Fibroblast of lung (primary cell): Measurements from ENCODE around the gene SLC66A1. TPM values are rescaled to one million over a fixed set of nuclear protein-coding genes. Genes with fewer than 3 reads are reported as not detected.

ENCODE experiments used
- DNase-seq, 2 donors: peaks; one replicate each; pipeline versions ENCODE4 v3.0.0 to v3.0.0-alpha.2; 2010; ENCODE audit warnings: low read depth in 2 of 2
- H2AFZ ChIP-seq: 2 replicates; pipeline ENCODE4 v1.5.1; 2012; ENCODE audit warnings: low read length, control low read depth, inconsistent platforms
- H3K27ac ChIP-seq: 2 replicates; pipeline ENCODE4 v1.5.1; 2011; ENCODE audit warnings: low read length, control low read depth; ENCODE audit not compliant: insufficient read depth
- H3K27me3 ChIP-seq: 2 replicates; pipeline ENCODE4 v1.5.1; 2011; ENCODE audit warnings: mild to moderate bottlenecking, low read length; ENCODE audit not compliant: control insufficient read depth, insufficient read depth
- H3K36me3 ChIP-seq: 2 replicates; pipeline ENCODE4 v1.5.1; 2011; ENCODE audit warnings: low read length; ENCODE audit not compliant: control insufficient read depth, insufficient read depth
- H3K4me1 ChIP-seq: 2 replicates; pipeline ENCODE4 v1.5.1; 2011; ENCODE audit warnings: low read length; ENCODE audit not compliant: control insufficient read depth, insufficient read depth; ENCODE audit errors: extremely low read depth
- H3K4me2 ChIP-seq: 2 replicates; pipeline ENCODE4 v1.5.1; 2011; ENCODE audit warnings: low read length, control low read depth; ENCODE audit not compliant: insufficient read depth; ENCODE audit errors: extremely low read depth
- H3K4me3 ChIP-seq, 4 experiments: fragments of 200-600 bp in 1 of 4; sonication (generic) in 1 of 4; replicated peaks in 1 of 4; 2 replicates each; pipeline ENCODE4 v1.5.1; 2011 to 2016; ENCODE audit warnings: low read length in 4 of 4, low read depth in 3 of 4, mild to moderate bottlenecking in 3 of 4, control low read depth in 2 of 4, inconsistent platforms in 1 of 4, mixed read lengths in 1 of 4; ENCODE audit not compliant: insufficient read depth in 1 of 4; ENCODE audit errors: control extremely low read depth in 1 of 4
- H3K79me2 ChIP-seq: 2 replicates; pipeline ENCODE4 v1.5.1; 2012; ENCODE audit warnings: mild to moderate bottlenecking, low read length, inconsistent platforms; ENCODE audit not compliant: control insufficient read depth, insufficient read depth
- H3K9ac ChIP-seq: 2 replicates; pipeline ENCODE4 v1.5.1; 2011; ENCODE audit warnings: mild to moderate bottlenecking, low read length, control low read depth; ENCODE audit not compliant: insufficient read depth
- H3K9me3 ChIP-seq: 2 replicates; pipeline ENCODE4 v1.5.1; 2012; ENCODE audit warnings: low read depth, low read length; ENCODE audit not compliant: control insufficient read depth, insufficient read depth
- H4K20me1 ChIP-seq: 2 replicates; pipeline ENCODE4 v1.5.1; 2011; ENCODE audit warnings: low read length; ENCODE audit not compliant: control insufficient read depth, insufficient read depth; ENCODE audit errors: extremely low read depth
- EZH2 ChIP-seq: IDR thresholded peaks from 2 replicates; pipeline ENCODE4 v1.5.1; 2012; ENCODE audit warnings: low read length, control low read depth, mild to moderate bottlenecking; ENCODE audit errors: missing control alignments
- polyA plus RNA-seq, 2 donors: library from polyadenylated mRNA; depleted of rRNA in 1 of 2; stranded (reverse) in 1 of 2; unstranded in 1 of 2; fragments of >200 nt; gene quantifications; 2 replicates each; pipeline ENCODE4 v1.2.1, GENCODE V29; 2011 to 2012; ENCODE audit warnings: missing spikeins in 1 of 2
- total RNA-seq: library from RNA; depleted of rRNA; stranded (reverse); fragments of >200 nt; gene quantifications from 2 replicates; pipeline ENCODE4 v1.2.1, GENCODE V29; 2014
- TF ChIP-seq, protein P1 (sequence below), 2 donors: IDR thresholded peaks in 1 of 2; conservative IDR thresholded peaks in 1 of 2; 1 replicate in 1 of 2; 2 replicates in 1 of 2; pipeline ENCODE4 v1.5.1; 2011 to 2012; ENCODE audit warnings: low read length in 2 of 2, control low read depth in 1 of 2, inconsistent platforms in 1 of 2, low read depth in 1 of 2, mild to moderate bottlenecking in 1 of 2

SLC66A1 gene
- total and polyA plus RNA-seq, 2 donors (not counting 1 experiment from before 2014, with no cell fraction given): 7.1 to 18.3 TPM

DNA sequence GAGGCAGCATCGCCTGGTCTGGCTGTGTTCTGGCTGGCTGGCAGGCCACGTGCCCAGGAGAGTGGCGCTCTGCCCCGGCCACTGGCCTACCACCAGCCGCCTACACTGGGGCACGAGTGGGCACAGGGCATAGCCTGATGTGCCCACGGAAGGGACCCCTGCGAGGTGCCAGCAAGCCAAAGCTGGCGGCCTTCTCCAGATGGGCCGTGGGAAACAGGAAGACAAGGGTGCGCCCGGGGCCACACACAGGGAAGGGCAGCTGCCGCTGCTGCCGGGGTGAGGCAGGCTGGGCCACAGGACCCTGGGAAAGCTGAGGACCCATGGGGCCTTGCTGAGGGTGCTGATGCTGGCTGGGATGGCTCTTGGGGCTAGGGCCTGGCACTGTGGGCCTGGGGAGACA lies 40.7 kb downstream of the SLC66A1 start:
- Histone ChIP-seq H3K4me1 (peaks cover 10% of the 10 kb centered on the region), H3K27ac (no peak overlapping the region), H2AFZ (no peak overlapping the region), H3K79me2 (no peaks in the 10 kb centered on the region), H3K9ac (no peak overlapping the region), H3K9me3 (no peaks in the 10 kb centered on the region), H3K4me3 (no peak overlapping the region), H3K27me3 (no peaks in the 10 kb centered on the region), H3K4me2 (no peak overlapping the region), H4K20me1 (no peaks in the 10 kb centered on the region), H3K36me3 (peaks cover 32% of the 10 kb centered on the region)
- TF ChIP-seq EZH2: no peak
- TF ChIP-seq, protein P1, sequence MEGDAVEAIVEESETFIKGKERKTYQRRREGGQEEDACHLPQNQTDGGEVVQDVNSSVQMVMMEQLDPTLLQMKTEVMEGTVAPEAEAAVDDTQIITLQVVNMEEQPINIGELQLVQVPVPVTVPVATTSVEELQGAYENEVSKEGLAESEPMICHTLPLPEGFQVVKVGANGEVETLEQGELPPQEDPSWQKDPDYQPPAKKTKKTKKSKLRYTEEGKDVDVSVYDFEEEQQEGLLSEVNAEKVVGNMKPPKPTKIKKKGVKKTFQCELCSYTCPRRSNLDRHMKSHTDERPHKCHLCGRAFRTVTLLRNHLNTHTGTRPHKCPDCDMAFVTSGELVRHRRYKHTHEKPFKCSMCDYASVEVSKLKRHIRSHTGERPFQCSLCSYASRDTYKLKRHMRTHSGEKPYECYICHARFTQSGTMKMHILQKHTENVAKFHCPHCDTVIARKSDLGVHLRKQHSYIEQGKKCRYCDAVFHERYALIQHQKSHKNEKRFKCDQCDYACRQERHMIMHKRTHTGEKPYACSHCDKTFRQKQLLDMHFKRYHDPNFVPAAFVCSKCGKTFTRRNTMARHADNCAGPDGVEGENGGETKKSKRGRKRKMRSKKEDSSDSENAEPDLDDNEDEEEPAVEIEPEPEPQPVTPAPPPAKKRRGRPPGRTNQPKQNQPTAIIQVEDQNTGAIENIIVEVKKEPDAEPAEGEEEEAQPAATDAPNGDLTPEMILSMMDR (conservative IDR thresholded peaks at IDR 0.05 in 1 of 2, IDR thresholded peaks at IDR 0.05 in 1 of 2; ENCODE audit: low read depth in 1 of 2, low read length in 2 of 2): no peak
- no peak for DNase-seq

- no peak overlapping the region for H3K27ac ChIP-seq
- no peak overlapping the region for H2AFZ ChIP-seq
- no peaks in the 10 kb centered on the region for H3K27me3 ChIP-seq
- no peak overlapping the region for H3K4me3 ChIP-seq
- H3K9me3 ChIP-seq: no peaks in the 10 kb centered on the region
- no peak overlapping the region for H3K4me2 ChIP-seq
- H3K9ac ChIP-seq: no peak overlapping the region
- no peaks in the 10 kb centered on the region for H3K79me2 ChIP-seq
- H4K20me1 ChIP-seq: no peaks in the 10 kb centered on the region
- peaks cover 10% of the 10 kb centered on the region for H3K4me1 ChIP-seq
- peaks cover 32% of the 10 kb centered on the region for H3K36me3 ChIP-seq
- DNase-seq: no peak
- no peak for TF ChIP-seq EZH2
- TF ChIP-seq, protein P1 (conservative IDR thresholded peaks at IDR 0.05 in 1 of 2, IDR thresholded peaks at IDR 0.05 in 1 of 2; ENCODE audit: low read depth in 1 of 2, low read length in 2 of 2): no peak
These were observed 41.5 kb downstream of the SLC66A1 start for GRCh38 chr1:19353596-19353995.

- Histone ChIP-seq H3K9me3 (no peaks in the 10 kb centered on the region), H3K4me3 (no peak overlapping the region), H4K20me1 (no peaks in the 10 kb centered on the region), H2AFZ (no peak overlapping the region), H3K4me2 (no peak overlapping the region), H3K9ac (no peak overlapping the region), H3K4me1 (peaks cover 10% of the 10 kb centered on the region), H3K36me3 (peaks cover 28% of the 10 kb centered on the region), H3K27ac (no peak overlapping the region), H3K79me2 (peaks cover 6% of the 10 kb centered on the region), H3K27me3 (no peaks in the 10 kb centered on the region)
- no peak for DNase-seq
- TF ChIP-seq, protein P1 (conservative IDR thresholded peaks at IDR 0.05 in 1 of 2, IDR thresholded peaks at IDR 0.05 in 1 of 2; ENCODE audit: low read depth in 1 of 2, low read length in 2 of 2): no peak
- TF ChIP-seq EZH2: no peak
These were observed 42.4 kb downstream of the SLC66A1 start for GRCh38 chr1:19354531-19354981.
